Uterus (tissue), 4 donors: Measurements from ENCODE around the gene ABCA5. TPM values are rescaled to one million over a fixed set of nuclear protein-coding genes. Genes with fewer than 3 reads are reported as not detected.

ENCODE experiments used
- DNase-seq, 2 donors: peaks; one replicate each; pipeline ENCODE4 v3.0.0-alpha.2; 2019 to 2020
- H3K27ac ChIP-seq, 2 donors: fragments of 200-600 bp; sonication (generic); 1 replicate in 1 of 2; 2 replicates in 1 of 2; pipeline ENCODE4 v1.5.1; 2016 to 2018
- H3K27me3 ChIP-seq, 2 donors: fragments of 200-600 bp; sonication (generic); one replicate each; pipeline ENCODE4 v1.5.1; 2018 to 2019; ENCODE audit warnings: control low read depth in 1 of 2
- H3K36me3 ChIP-seq, 2 donors: fragments of 200-600 bp; sonication (generic); one replicate each; pipeline ENCODE4 v1.5.1; 2019; ENCODE audit warnings: control low read depth in 1 of 2
- H3K4me1 ChIP-seq, 2 donors: fragments of 200-600 bp; sonication (generic); one replicate each; pipeline ENCODE4 v1.5.1; 2018 to 2019; ENCODE audit warnings: control low read depth in 1 of 2
- H3K4me3 ChIP-seq, 2 donors: fragments of 200-600 bp; sonication (generic); 1 replicate in 1 of 2; 2 replicates in 1 of 2; pipeline ENCODE4 v1.5.1; 2018 to 2019; ENCODE audit warnings: mild to moderate bottlenecking in 1 of 2
- H3K9me3 ChIP-seq, 2 donors: fragments of 200-600 bp; sonication (generic); one replicate each; pipeline ENCODE4 v1.5.1; 2019; ENCODE audit warnings: control low read depth in 1 of 2
- CTCF ChIP-seq, 4 experiments: fragments of 200-600 bp in 2 of 4; fragments of 450-650 bp in 2 of 4; sonication (generic) in 2 of 4; IDR thresholded peaks; one replicate each; pipeline ENCODE4 v1.5.1; 2016 to 2019; ENCODE audit warnings: antibody characterized with exemption in 4 of 4, mild to moderate bottlenecking in 2 of 4, moderate library complexity in 1 of 4
- POLR2A ChIP-seq, 2 donors: fragments of 450-650 bp; IDR thresholded peaks; one replicate each; pipeline ENCODE4 v1.6.1; 2016; ENCODE audit warnings: antibody characterized with exemption in 2 of 2, mild to moderate bottlenecking in 1 of 2, moderate library complexity in 1 of 2
- intact Hi-C: fragments of 100-400 bp; cut with DNase I; formaldehyde crosslinking; loops from one replicate; pipeline ENCODE4 v1.15.1; 2023; ENCODE audit warnings: low total_unique reads
- total RNA-seq, 4 donors: library from RNA; depleted of rRNA in 3 of 4; stranded (reverse); fragments of >200 nt in 3 of 4; gene quantifications; one replicate each; pipeline versions ENCODE4 v1.1.0 to v1.2.4, GENCODE V29; 2014 to 2023
- donor health status: DM: yes; HTN: yes; CAD: no.

ABCA5 gene
- total RNA-seq, 4 donors from 2014 or later, result 5.9 to 50.9 (median 36.3) TPM

GRCh38 chr17:69245617-69246016 is 81.3 kb downstream of the ABCA5 start:
- no peak overlapping the region for H3K27ac ChIP-seq
- H3K36me3 ChIP-seq, result no peaks in the 10 kb centered on the region
- no peaks in the 10 kb centered on the region for H3K9me3 ChIP-seq
- no peaks in the 10 kb centered on the region for H3K4me1 ChIP-seq
- intact Hi-C loops, result no loop called here
- H3K27me3 ChIP-seq, result no peaks in the 10 kb centered on the region
- no peak for DNase-seq
- TF ChIP-seq POLR2A (IDR thresholded peaks at IDR 0.05) (no peak), CTCF (IDR thresholded peaks at IDR 0.05) (no peak)
- no peak overlapping the region for H3K4me3 ChIP-seq

- H3K9me3 ChIP-seq, result no peaks in the 10 kb centered on the region
- no peaks in the 10 kb centered on the region for H3K36me3 ChIP-seq
- H3K27me3 ChIP-seq, result no peaks in the 10 kb centered on the region
- no peak overlapping the region for H3K27ac ChIP-seq
- no peak for DNase-seq
- H3K4me3 ChIP-seq, result no peak overlapping the region
- TF ChIP-seq POLR2A (IDR thresholded peaks at IDR 0.05), result no peak
- no peak for TF ChIP-seq CTCF (IDR thresholded peaks at IDR 0.05)
- no peaks in the 10 kb centered on the region for H3K4me1 ChIP-seq
- intact Hi-C loops, result no loop called here
Observed at GRCh38 chr17:69239611-69240600, 87.0 kb downstream of the ABCA5 start.

- no peak overlapping the region for H3K4me3 ChIP-seq
- no peak overlapping the region for H3K27ac ChIP-seq
- intact Hi-C loops, result no loop called here
- peaks cover 0 to 5% of the 10 kb centered on the region in 2 donors for H3K9me3 ChIP-seq
- DNase-seq, result no peak
- H3K27me3 ChIP-seq, result no peaks in the 10 kb centered on the region
- no peaks in the 10 kb centered on the region for H3K36me3 ChIP-seq
- TF ChIP-seq POLR2A (IDR thresholded peaks at IDR 0.05) (no peak), CTCF (IDR thresholded peaks at IDR 0.05) (no peak)
- no peaks in the 10 kb centered on the region for H3K4me1 ChIP-seq
Observed at GRCh38 chr17:69236946-69237345, 90.0 kb downstream of the ABCA5 start.

- H3K9me3 ChIP-seq, result peaks cover 0 to 5% of the 10 kb centered on the region in 2 donors
- H3K4me1 ChIP-seq, result no peaks in the 10 kb centered on the region
- no peaks in the 10 kb centered on the region for H3K27me3 ChIP-seq
- TF ChIP-seq POLR2A (IDR thresholded peaks at IDR 0.05), result no peak
- TF ChIP-seq CTCF (IDR thresholded peaks at IDR 0.05), result no peak
- no peaks in the 10 kb centered on the region for H3K36me3 ChIP-seq
- intact Hi-C loops, result no loop called here
- no peak overlapping the region for H3K27ac ChIP-seq
- DNase-seq, result no peak
- no peak overlapping the region for H3K4me3 ChIP-seq
Observed at GRCh38 chr17:69236464-69236863, 90.5 kb downstream of the ABCA5 start.

- Histone ChIP-seq H3K36me3 (no peaks in the 10 kb centered on the region), H3K27me3 (no peaks in the 10 kb centered on the region), H3K27ac (peak overlapping the region in 1 of 2 donors; percentile 47), H3K9me3 (peaks cover 0 to 5% of the 10 kb centered on the region in 2 donors), H3K4me1 (no peaks in the 10 kb centered on the region), H3K4me3 (no peak overlapping the region)
- DNase-seq, result peak; percentile 77 to 84
- intact Hi-C loops, result no loop called here
- TF ChIP-seq CTCF (IDR thresholded peaks at IDR 0.05) (peak; percentile 59 to 83 (median 74)), POLR2A (IDR thresholded peaks at IDR 0.05) (no peak)
Observed at GRCh38 chr17:69235338-69236058, 91.4 kb downstream of the ABCA5 start.
